Measurements from ENCODE around the gene FKBP14.

DNA sequence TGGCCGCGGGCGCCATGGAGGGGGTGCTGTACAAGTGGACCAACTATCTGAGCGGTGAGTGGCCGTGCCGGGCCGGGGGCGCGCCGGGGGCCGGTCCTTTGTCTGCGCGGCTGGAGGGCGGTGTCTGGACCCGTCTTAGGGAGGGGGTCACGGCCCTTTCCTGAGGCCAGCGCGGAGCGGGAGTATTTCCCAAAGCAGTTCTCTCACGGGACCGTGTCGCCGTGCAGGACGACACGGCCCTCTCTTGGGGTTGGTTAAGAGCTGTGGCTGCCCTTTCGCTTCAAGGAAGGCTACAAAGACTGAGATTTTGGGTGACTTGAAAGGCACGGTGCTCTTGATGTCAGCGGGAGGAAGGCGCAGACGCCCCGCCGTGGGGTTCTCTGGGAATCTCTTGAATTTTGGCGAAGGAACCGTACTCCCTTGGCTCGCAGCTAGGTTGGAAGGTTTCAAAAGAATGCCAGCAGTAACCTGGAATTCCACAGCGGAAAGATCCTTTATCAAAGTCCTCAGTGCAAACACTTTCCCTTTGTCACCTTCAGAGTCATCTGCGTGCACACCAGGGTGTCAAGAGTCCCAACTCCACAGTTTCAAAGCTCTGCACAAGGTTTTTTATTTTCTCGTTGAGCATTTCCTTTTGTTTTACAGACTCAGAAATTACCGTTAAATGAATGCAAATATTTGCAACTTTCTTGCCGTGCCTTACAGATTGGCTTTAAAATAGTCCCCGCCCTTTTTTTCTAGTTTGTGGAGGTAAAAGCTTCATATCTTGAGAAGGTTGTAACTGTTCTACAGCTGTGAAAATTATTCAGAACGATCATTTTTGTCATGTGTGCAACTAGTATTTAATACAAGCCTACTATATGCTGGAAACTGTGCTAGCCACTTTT, 2.5 kb upstream of the FKBP14 start:
- no peak for TF ChIP-seq POLR2A (IDR thresholded peaks at IDR 0.05; ENCODE audit: low read length)
- no peak for TF ChIP-seq GATA1 (IDR thresholded peaks at IDR 0.05; ENCODE audit: low read depth, low read length)

Data from erythroblast (primary cell).